T-helper 2 cell treated with Interferon-gamma antibody and Interleukin-4, amounts not matched to agents 100 ng/mL and 5 ng/mL, for 36 hours (primary cell): ENCODE data around the gene ENAH. TPM values are rescaled to one million over a fixed set of nuclear protein-coding genes. Genes with fewer than 3 reads are reported as not detected.

ENCODE experiments used
- intact Hi-C: fragments of 100-400 bp; cut with micrococcal nuclease; formaldehyde crosslinking; loops from one replicate; pipeline ENCODE4 v1.15.1; 2023
- total RNA-seq: library from RNA; stranded (reverse); gene quantifications from 2 replicates; pipeline ENCODE4 v1.2.3, GENCODE V29; 2022

Gene ENAH
- total RNA-seq, 1 donor from 2014 or later, result not detected

GRCh38 chr1:225608014-225608796 is 44.7 kb downstream of the ENAH start:
- intact Hi-C loops, result no loop called here

GRCh38 chr1:225607355-225607754 is 45.6 kb downstream of the ENAH start:
- intact Hi-C loops, result no loop called here

GRCh38 chr1:225603538-225604354 is 49.2 kb downstream of the ENAH start:
- intact Hi-C loops, result no loop called here

GRCh38 chr1:225602590-225603206 is 50.2 kb downstream of the ENAH start:
- intact Hi-C loops, result no loop called here

- intact Hi-C loops, result no loop called here
These were observed 50.9 kb downstream of the ENAH start for GRCh38 chr1:225601902-225602589.

GRCh38 chr1:225598847-225599246 is 54.1 kb downstream of the ENAH start:
- intact Hi-C loops, result no loop called here

GRCh38 chr1:225597926-225598575 is 54.9 kb downstream of the ENAH start:
- intact Hi-C loops, result no loop called here

- intact Hi-C loops, result no loop called here
These were observed 56.2 kb downstream of the ENAH start for GRCh38 chr1:225596736-225597135.

GRCh38 chr1:225595974-225596551 is 56.9 kb downstream of the ENAH start:
- intact Hi-C loops, result no loop called here

GRCh38 chr1:225595452-225595851 is 57.5 kb downstream of the ENAH start:
- intact Hi-C loops, result no loop called here

- intact Hi-C loops, result no loop called here
These were observed 59.5 kb downstream of the ENAH start for GRCh38 chr1:225593414-225593813.

- intact Hi-C loops, result no loop called here
These were observed 60.4 kb downstream of the ENAH start for GRCh38 chr1:225592362-225593025.

- intact Hi-C loops, result no loop called here
These were observed 65.6 kb downstream of the ENAH start for GRCh38 chr1:225587310-225587709.

GRCh38 chr1:225581186-225581585 is 71.7 kb downstream of the ENAH start:
- intact Hi-C loops, result no loop called here

- intact Hi-C loops, result no loop called here
These were observed 72.5 kb downstream of the ENAH start for GRCh38 chr1:225580238-225581099.

- intact Hi-C loops, result no loop called here
These were observed 74.5 kb downstream of the ENAH start for GRCh38 chr1:225578251-225578977.

- intact Hi-C loops, result no loop called here
These were observed 75.7 kb downstream of the ENAH start for GRCh38 chr1:225577241-225577640.

- intact Hi-C loops, result no loop called here
These were observed 79.7 kb downstream of the ENAH start for GRCh38 chr1:225573216-225573615.
